RWPE1 (cell line): ENCODE measurements around the gene TNFSF8.

Experiments used
- CTCF ChIA-PET: fragments of 350-600 bp; sonication (Branson Sonifier 250); formaldehyde crosslinking; extraction: SDS; loops from one replicate; lab custom pipeline; 2021; lab: Yijun Ruan, JAX
- POLR2A ChIA-PET: fragments of 400-600 bp; formaldehyde crosslinking; extraction: SDS; loops from one replicate; lab custom pipeline; 2020; ENCODE audit warnings: antibody characterized with exemption; ENCODE audit not compliant: low non-redundant PET; lab: Yijun Ruan, JAX
- DNase-seq: peaks from one replicate; pipeline ENCODE4 v3.0.0; 2012; ENCODE audit warnings: low spot score
- H3K27ac ChIP-seq: fragments of 450-650 bp; 2 replicates; pipeline ENCODE4 v1.5.1; 2017
- CTCF ChIP-seq: fragments of 450-650 bp; conservative IDR thresholded peaks from 2 replicates; pipeline ENCODE4 v1.5.1; 2017; ENCODE audit warnings: low read depth, mild to moderate bottlenecking

The TNFSF8 gene

GRCh38 chr9:114894206-114894605 lies 36.2 kb downstream of the TNFSF8 start:
- no peak overlapping the region for H3K27ac ChIP-seq
- POLR2A ChIA-PET = no interaction called here
- no peak for DNase-seq
- TF ChIP-seq CTCF = no peak
- CTCF ChIA-PET = no interaction called here

- no peak overlapping the region for H3K27ac ChIP-seq
- ChIA-PET CTCF (no interaction called here), POLR2A (no interaction called here)
- DNase-seq = peak; percentile 47
- TF ChIP-seq CTCF = no peak
Observed at GRCh38 chr9:114893221-114894010, 37.0 kb downstream of the TNFSF8 start.

GRCh38 chr9:114889802-114890224 lies 40.6 kb downstream of the TNFSF8 start:
- POLR2A ChIA-PET = no interaction called here
- peak overlapping the region; percentile 41 for H3K27ac ChIP-seq
- CTCF ChIA-PET = interaction anchor here (0.8 kb wide), 1 partner anchor 17 kb away, joined by 3 read pairs; no protein-coding TSS in a partner anchor
- TF ChIP-seq CTCF = no peak
- no peak for DNase-seq

- POLR2A ChIA-PET = no interaction called here
- DNase-seq = no peak
- no peak for TF ChIP-seq CTCF
- H3K27ac ChIP-seq = no peak overlapping the region
- CTCF ChIA-PET = no interaction called here
Observed at GRCh38 chr9:114888607-114889006, 41.8 kb downstream of the TNFSF8 start.

- TF ChIP-seq CTCF = no peak
- POLR2A ChIA-PET = no interaction called here
- CTCF ChIA-PET = interaction anchor here (1.6 kb wide), 1 partner anchor 19 kb away, joined by 3 read pairs; no protein-coding TSS in a partner anchor
- H3K27ac ChIP-seq = no peak overlapping the region
- DNase-seq = no peak
Observed at GRCh38 chr9:114887963-114888362, 42.4 kb downstream of the TNFSF8 start.

GRCh38 chr9:114884787-114885452 lies 45.5 kb downstream of the TNFSF8 start:
- ChIA-PET CTCF (interaction anchor here (0.6 to 1.1 kb wide), 4 partner anchors 60 to 150 kb away, joined by 3 to 7 read pairs (median 4); no protein-coding TSS in a partner anchor), POLR2A (no interaction called here)
- TF ChIP-seq CTCF = no peak
- H3K27ac ChIP-seq = peak overlapping the region; percentile 46; the same call in 1 of the 2 replicates
- DNase-seq = peak; percentile 45
